T-helper 9 cell (primary cell): Measurements from ENCODE around the gene TRIM44.

ENCODE experiments used
- DNase-seq: peaks from one replicate; pipeline ENCODE4 v3.0.0-alpha.2; 2020
- total RNA-seq, 2 donors: gene quantifications; one replicate each; lab custom pipeline; 2026; lab: John Stamatoyannopoulos, UW

Gene TRIM44
- 109 to 128 reads per million in 2 donors for total RNA-seq

- peak; percentile 64 for DNase-seq
Measured at GRCh38 chr11:35662649-35663407, at the start of gene TRIM44. TRIM44 (plus strand) TSS chr11:35662775; CDS start chr11:35663112, 337 bp downstream.

GRCh38 chr11:35614939-35615569 lies 47.5 kb upstream of the TRIM44 start:
- DNase-seq = no peak

- DNase-seq = no peak
Measured at GRCh38 chr11:35615921-35616900, 46.4 kb upstream of the TRIM44 start.

- no peak for DNase-seq
Measured at GRCh38 chr11:35617316-35617686, 45.3 kb upstream of the TRIM44 start.

- DNase-seq = no peak
Measured at GRCh38 chr11:35617687-35618496, 44.7 kb upstream of the TRIM44 start, which contains the start of gene FJX1. FJX1 (plus strand) TSS chr11:35618460; CDS start chr11:35618637, 177 bp downstream.

GRCh38 chr11:35618497-35619115 lies 44.0 kb upstream of the TRIM44 start:
- no peak for DNase-seq

- DNase-seq = no peak
Measured at GRCh38 chr11:35619116-35619854, 43.3 kb upstream of the TRIM44 start.

GRCh38 chr11:35619855-35620640 lies 42.5 kb upstream of the TRIM44 start:
- no peak for DNase-seq

- DNase-seq = no peak
Measured at GRCh38 chr11:35620795-35621194, 41.8 kb upstream of the TRIM44 start.

GRCh38 chr11:35621620-35622019 lies 41.0 kb upstream of the TRIM44 start:
- DNase-seq = no peak

- no peak for DNase-seq
Measured at GRCh38 chr11:35622070-35622469, 40.5 kb upstream of the TRIM44 start.

GRCh38 chr11:35623621-35624168 lies 38.9 kb upstream of the TRIM44 start:
- DNase-seq = no peak

GRCh38 chr11:35624316-35624715 lies 38.3 kb upstream of the TRIM44 start:
- no peak for DNase-seq

- no peak for DNase-seq
Measured at GRCh38 chr11:35624781-35625180, 37.8 kb upstream of the TRIM44 start.

GRCh38 chr11:35626501-35626900 lies 36.1 kb upstream of the TRIM44 start:
- no peak for DNase-seq

- DNase-seq = no peak
Measured at GRCh38 chr11:35629511-35629910, 33.1 kb upstream of the TRIM44 start.

- DNase-seq = no peak
Measured at GRCh38 chr11:35629914-35630313, 32.7 kb upstream of the TRIM44 start.

GRCh38 chr11:35631891-35632290 lies 30.7 kb upstream of the TRIM44 start:
- DNase-seq = no peak

GRCh38 chr11:35632301-35632700 lies 30.3 kb upstream of the TRIM44 start:
- DNase-seq = no peak
